KMS-11 (cell line): ENCODE measurements around the gene AFF3.

Experiments
- H2AFZ ChIP-seq: fragments of 200-600 bp; sonication (generic); 2 replicates; pipeline ENCODE4 v1.6.1; 2016; ENCODE audit warnings: antibody characterized with exemption, mixed run types, low read depth
- H3K27ac ChIP-seq: fragments of 200-600 bp; sonication (generic); 2 replicates; pipeline ENCODE4 v1.6.1; 2016; ENCODE audit warnings: mild to moderate bottlenecking, mixed run types
- H3K27me3 ChIP-seq: fragments of 200-600 bp; sonication (generic); 2 replicates; pipeline ENCODE4 v1.6.1; 2017; ENCODE audit warnings: mild to moderate bottlenecking, low read depth, mixed run types, moderate library complexity; ENCODE audit not compliant: insufficient read depth
- H3K36me3 ChIP-seq: fragments of 200-600 bp; sonication (generic); 2 replicates; pipeline ENCODE4 v1.6.1; 2017; ENCODE audit warnings: mild to moderate bottlenecking, mixed run types; ENCODE audit not compliant: insufficient read depth
- H3K4me1 ChIP-seq: fragments of 200-600 bp; sonication (generic); 2 replicates; pipeline ENCODE4 v1.6.1; 2016; ENCODE audit warnings: mild to moderate bottlenecking, low read depth, mixed run types; ENCODE audit not compliant: poor library complexity, severe bottlenecking
- H3K4me2 ChIP-seq: fragments of 200-600 bp; sonication (generic); 2 replicates; pipeline ENCODE4 v1.7.0; 2016; ENCODE audit warnings: mild to moderate bottlenecking, mixed run types
- H3K4me3 ChIP-seq: fragments of 200-600 bp; sonication (generic); IDR thresholded peaks from 2 replicates; pipeline ENCODE4 v1.6.1; 2017; ENCODE audit warnings: low read depth, low read length, mixed read lengths; ENCODE audit not compliant: insufficient read depth
- H3K79me2 ChIP-seq: fragments of 200-600 bp; sonication (generic); 2 replicates; pipeline ENCODE4 v1.6.1; 2016; ENCODE audit warnings: low read depth, mixed run types; ENCODE audit not compliant: insufficient read depth
- H3K9ac ChIP-seq: fragments of 200-600 bp; sonication (generic); 2 replicates; pipeline ENCODE4 v1.6.1; 2016; ENCODE audit warnings: mild to moderate bottlenecking, mixed run types
- H4K20me1 ChIP-seq: fragments of 200-600 bp; sonication (generic); 2 replicates; pipeline ENCODE4 v1.6.1; 2016; ENCODE audit warnings: mild to moderate bottlenecking, mixed run types; ENCODE audit not compliant: insufficient read depth
- CTCF ChIP-seq: fragments of 200-600 bp; sonication (generic); conservative IDR thresholded peaks from 2 replicates; pipeline ENCODE4 v1.6.1; 2017; ENCODE audit warnings: low read depth, mild to moderate bottlenecking, antibody characterized with exemption, low read length, moderate library complexity, mixed read lengths

AFF3 gene

GRCh38 chr2:99961196-99961913 is 181.0 kb downstream of the AFF3 start:
- TF ChIP-seq CTCF: no peak
- Histone ChIP-seq H2AFZ (no peak overlapping the region), H3K27ac (no peak overlapping the region)

GRCh38 chr2:99960790-99961189 is 181.6 kb downstream of the AFF3 start:
- Histone ChIP-seq H3K4me3 (no peak overlapping the region), H3K36me3 (no peaks in the 10 kb centered on the region), H3K4me1 (no peaks in the 10 kb centered on the region), H3K4me2 (no peak overlapping the region), H3K9ac (no peak overlapping the region), H3K27ac (no peak overlapping the region), H4K20me1 (no peaks in the 10 kb centered on the region), H3K27me3 (no peaks in the 10 kb centered on the region), H3K79me2 (no peaks in the 10 kb centered on the region), H2AFZ (no peak overlapping the region)
- no peak for TF ChIP-seq CTCF

More at GRCh38 chr2:99961196-99961913, 181.0 kb downstream of the AFF3 start:
- Histone ChIP-seq H3K79me2 (no peaks in the 10 kb centered on the region), H3K4me1 (no peaks in the 10 kb centered on the region), H3K9ac (no peak overlapping the region), H4K20me1 (no peaks in the 10 kb centered on the region), H3K4me3 (no peak overlapping the region), H3K36me3 (no peaks in the 10 kb centered on the region), H3K4me2 (no peak overlapping the region), H3K27me3 (no peaks in the 10 kb centered on the region)

GRCh38 chr2:99960291-99960690 is 182.1 kb downstream of the AFF3 start:
- Histone ChIP-seq H3K27ac (no peak overlapping the region), H3K27me3 (no peaks in the 10 kb centered on the region), H3K79me2 (no peaks in the 10 kb centered on the region), H4K20me1 (no peaks in the 10 kb centered on the region), H3K4me2 (no peak overlapping the region), H3K9ac (no peak overlapping the region), H3K36me3 (no peaks in the 10 kb centered on the region), H2AFZ (no peak overlapping the region), H3K4me3 (no peak overlapping the region), H3K4me1 (no peaks in the 10 kb centered on the region)
- TF ChIP-seq CTCF: no peak

GRCh38 chr2:99959261-99960014 is 183.0 kb downstream of the AFF3 start:
- H3K4me1 ChIP-seq: no peaks in the 10 kb centered on the region
- no peaks in the 10 kb centered on the region for H4K20me1 ChIP-seq

More at GRCh38 chr2:99959261-99960014, 183.0 kb downstream of the AFF3 start:
- H3K4me3 ChIP-seq: no peak overlapping the region
- H2AFZ ChIP-seq: no peak overlapping the region
- H3K36me3 ChIP-seq: no peaks in the 10 kb centered on the region
- H3K27ac ChIP-seq: no peak overlapping the region
- no peak overlapping the region for H3K4me2 ChIP-seq
- H3K9ac ChIP-seq: no peak overlapping the region
- no peaks in the 10 kb centered on the region for H3K79me2 ChIP-seq
- no peak for TF ChIP-seq CTCF
- H3K27me3 ChIP-seq: no peaks in the 10 kb centered on the region
